Right atrium auricular region (tissue), 2 donors: Measurements from ENCODE around the gene FERMT3. TPM values are rescaled to one million over a fixed set of nuclear protein-coding genes. Genes with fewer than 3 reads are reported as not detected.

Experiments
- DNase-seq: peaks from one replicate; pipeline ENCODE4 v3.0.0-alpha.2; 2019; ENCODE audit warnings: low spot score
- H3K27ac ChIP-seq, 2 donors: fragments of 200-600 bp; sonication (generic); 1 replicate in 1 of 2; 2 replicates in 1 of 2; pipeline ENCODE4 v1.5.1; 2016 to 2019
- H3K27me3 ChIP-seq, 2 donors: fragments of 200-600 bp; sonication (generic); one replicate each; pipeline versions ENCODE4 v1.5.1 to v1.6.0; 2017 to 2019
- H3K36me3 ChIP-seq: fragments of 200-600 bp; sonication (generic); one replicate; pipeline ENCODE4 v1.5.1; 2016
- H3K4me1 ChIP-seq, 2 donors: fragments of 200-600 bp; sonication (generic); one replicate each; pipeline versions ENCODE4 v1.5.1 to v1.6.0; 2017 to 2019
- H3K4me3 ChIP-seq, 2 donors: fragments of 200-600 bp; sonication (generic); 1 replicate in 1 of 2; 2 replicates in 1 of 2; pipeline ENCODE4 v1.5.1; 2017 to 2019; ENCODE audit warnings: mild to moderate bottlenecking in 1 of 2, moderate library complexity in 1 of 2
- H3K9me3 ChIP-seq, 2 donors: fragments of 200-600 bp; sonication (generic); one replicate each; pipeline ENCODE4 v1.5.1; 2019
- CTCF ChIP-seq, 2 donors: fragments of 200-600 bp; sonication (generic); IDR thresholded peaks; one replicate each; pipeline ENCODE4 v1.5.1; 2019; ENCODE audit warnings: antibody characterized with exemption in 2 of 2
- total RNA-seq, 2 donors: library from RNA; depleted of rRNA; stranded (reverse); fragments of >200 nt; gene quantifications; one replicate each; pipeline ENCODE4 v1.1.0, GENCODE V29; 2016

FERMT3 gene
- total RNA-seq, 2 donors from 2014 or later = 6.3 to 19.4 TPM

GRCh38 chr11:64183890-64184289 is 22.6 kb upstream of the FERMT3 start:
- DNase-seq = no peak
- Histone ChIP-seq H3K4me3 (no peak overlapping the region), H3K27me3 (no peaks in the 10 kb centered on the region), H3K9me3 (no peaks in the 10 kb centered on the region), H3K4me1 (peaks cover 0 to 55% of the 10 kb centered on the region in 2 donors), H3K27ac (peak overlapping the region; percentile 6 to 94), H3K36me3 (peaks cover 4% of the 10 kb centered on the region)
- no peak for TF ChIP-seq CTCF (IDR thresholded peaks at IDR 0.05)

GRCh38 chr11:64185175-64185692 is 21.3 kb upstream of the FERMT3 start:
- H3K4me1 ChIP-seq = peaks cover 0 to 65% of the 10 kb centered on the region in 2 donors
- TF ChIP-seq CTCF (IDR thresholded peaks at IDR 0.05) = peak in 1 of 2 donors; percentile 58
- H3K27ac ChIP-seq = peak overlapping the region; percentile 94 to 95

GRCh38 chr11:64185693-64186491 is 20.6 kb upstream of the FERMT3 start, which contains the start of gene STIP1:
STIP1 (plus strand) TSS chr11:64186171; CDS start chr11:64186262, 91 bp downstream.
- no peak for TF ChIP-seq CTCF (IDR thresholded peaks at IDR 0.05)
- peaks cover 0 to 61% of the 10 kb centered on the region in 2 donors for H3K4me1 ChIP-seq

More at GRCh38 chr11:64185175-64185692, 21.3 kb upstream of the FERMT3 start:
- no peaks in the 10 kb centered on the region for H3K9me3 ChIP-seq
- H3K36me3 ChIP-seq = peaks cover 4% of the 10 kb centered on the region
- H3K27me3 ChIP-seq = no peaks in the 10 kb centered on the region
- peak overlapping the region; percentile 53 to 62 for H3K4me3 ChIP-seq
- DNase-seq = peak; percentile 96

GRCh38 chr11:64186492-64187165 is 19.9 kb upstream of the FERMT3 start:
- Histone ChIP-seq H3K9me3 (no peaks in the 10 kb centered on the region), H3K4me1 (peaks cover 0 to 54% of the 10 kb centered on the region in 2 donors), H3K36me3 (peaks cover 4% of the 10 kb centered on the region), H3K4me3 (no peak overlapping the region), H3K27me3 (no peaks in the 10 kb centered on the region), H3K27ac (no peak overlapping the region)
- no peak for TF ChIP-seq CTCF (IDR thresholded peaks at IDR 0.05)
- DNase-seq = no peak

More at GRCh38 chr11:64185693-64186491, 20.6 kb upstream of the FERMT3 start, which contains the start of gene STIP1:
- peak; percentile 100 for DNase-seq
- Histone ChIP-seq H3K36me3 (peaks cover 4% of the 10 kb centered on the region), H3K27me3 (no peaks in the 10 kb centered on the region), H3K27ac (peak within 1 kb of the TSS; percentile 94 to 95), H3K9me3 (no peaks in the 10 kb centered on the region), H3K4me3 (peak within 1 kb of the TSS; percentile 53 to 62)

GRCh38 chr11:64192434-64192833 is 14.1 kb upstream of the FERMT3 start:
- Histone ChIP-seq H3K4me3 (no peak overlapping the region), H3K4me1 (peaks cover 0 to 19% of the 10 kb centered on the region in 2 donors), H3K36me3 (peaks cover 54% of the 10 kb centered on the region)

More at GRCh38 chr11:64192434-64192833, 14.1 kb upstream of the FERMT3 start:
- TF ChIP-seq CTCF (IDR thresholded peaks at IDR 0.05) = no peak
- H3K27ac ChIP-seq = no peak overlapping the region
- H3K27me3 ChIP-seq = no peaks in the 10 kb centered on the region
- no peaks in the 10 kb centered on the region for H3K9me3 ChIP-seq
- no peak for DNase-seq
